Ammon's horn (tissue), 1 donor: ENCODE measurements around the gene WNK1.
"Not testable (repeated sequence)": the region's sequence is repeated elsewhere in the genome, so short reads cannot be mapped to it uniquely, and the experiment has no call there.

Experiments used
- DNase-seq: peaks from one replicate; pipeline ENCODE4 v3.0.0-alpha.2; 2016; ENCODE audit warnings: low spot score

Gene WNK1

GRCh38 chr12:911191-911826 lies 158.9 kb downstream of the WNK1 start:
- no peak for DNase-seq

GRCh38 chr12:912466-913235 lies 160.3 kb downstream of the WNK1 start:
- DNase-seq, result no peak

- DNase-seq, result no peak
These were observed 161.7 kb downstream of the WNK1 start for GRCh38 chr12:913919-914698.

GRCh38 chr12:915090-915489 lies 162.7 kb downstream of the WNK1 start:
- no peak for DNase-seq

- DNase-seq, result no peak
These were observed 163.9 kb downstream of the WNK1 start for GRCh38 chr12:916240-916639.

- no peak for DNase-seq
These were observed 164.5 kb downstream of the WNK1 start for GRCh38 chr12:916712-917445.

GRCh38 chr12:920676-921075 lies 168.3 kb downstream of the WNK1 start:
- DNase-seq, result no peak

- no peak for DNase-seq
These were observed 169.9 kb downstream of the WNK1 start for GRCh38 chr12:922285-922684.

GRCh38 chr12:926641-927040 lies 174.3 kb downstream of the WNK1 start:
- no peak for DNase-seq

GRCh38 chr12:931060-931459 lies 178.7 kb downstream of the WNK1 start:
- no peak for DNase-seq

- no peak for DNase-seq
These were observed 179.2 kb downstream of the WNK1 start for GRCh38 chr12:931591-931990.

- DNase-seq, result not testable (repeated sequence)
These were observed 183.5 kb downstream of the WNK1 start for GRCh38 chr12:935891-936290.

- DNase-seq, result no peak
These were observed 184.3 kb downstream of the WNK1 start for GRCh38 chr12:936377-937345.

GRCh38 chr12:938810-939209 lies 186.4 kb downstream of the WNK1 start:
- no peak for DNase-seq

- no peak for DNase-seq
These were observed 190.7 kb downstream of the WNK1 start for GRCh38 chr12:943051-943450.

- no peak for DNase-seq
These were observed 191.8 kb downstream of the WNK1 start for GRCh38 chr12:944211-944610.

GRCh38 chr12:946212-946611 lies 193.8 kb downstream of the WNK1 start:
- no peak for DNase-seq

- peak; percentile 8 for DNase-seq
These were observed 194.3 kb downstream of the WNK1 start for GRCh38 chr12:946631-947030.

- no peak for DNase-seq
These were observed 195.9 kb downstream of the WNK1 start for GRCh38 chr12:948238-948637.

- DNase-seq, result peak; percentile 99
These were observed 197.2 kb downstream of the WNK1 start, which contains the start of gene RAD52 for GRCh38 chr12:949453-950191. Gene RAD52, minus strand, starts transcription at chr12:949694. Its CDS starts 16,636 bp downstream, at chr12:933058.
